Fibroblast of skin of scalp (primary cell): ENCODE measurements around the gene PITPNB. TPM values are rescaled to one million over a fixed set of nuclear protein-coding genes. Genes with fewer than 3 reads are reported as not detected.

ENCODE experiments used
- DNase-seq: peaks from one replicate; pipeline ENCODE4 v3.0.0-alpha.2; 2013
- polyA plus RNA-seq, 2 experiments: library from polyadenylated mRNA; unstranded; fragments of 120-200 nt; gene quantifications; one replicate each; pipeline ENCODE4 v1.2.1, GENCODE V29; 2013; ENCODE audit not compliant: insufficient read length in 2 of 2

PITPNB gene
- polyA plus RNA-seq (2013, experiment 1 of 2; ENCODE audit: insufficient read length), result 65.9 TPM
- polyA plus RNA-seq (2013, experiment 2 of 2; ENCODE audit: insufficient read length), result 67.2 TPM

- peak; percentile 99 for DNase-seq
Measured at GRCh38 chr22:27919222-27919941, at the start of gene PITPNB. Gene PITPNB, minus strand, starts transcription at chr22:27919256. Its CDS starts 65 bp downstream, at chr22:27919191.

- DNase-seq, result no peak
Measured at GRCh38 chr22:27966168-27967064, 47.4 kb upstream of the PITPNB start.

- peak; percentile 44 for DNase-seq
Measured at GRCh38 chr22:27962268-27963044, 43.4 kb upstream of the PITPNB start.

GRCh38 chr22:27961680-27962079, 42.6 kb upstream of the PITPNB start:
- no peak for DNase-seq

GRCh38 chr22:27961182-27961581, 42.1 kb upstream of the PITPNB start:
- DNase-seq, result no peak

- no peak for DNase-seq
Measured at GRCh38 chr22:27959335-27960090, 40.5 kb upstream of the PITPNB start.

- peak; percentile 43 for DNase-seq
Measured at GRCh38 chr22:27952779-27953178, 33.7 kb upstream of the PITPNB start.

GRCh38 chr22:27952091-27952490, 33.0 kb upstream of the PITPNB start:
- DNase-seq, result peak; percentile 70

GRCh38 chr22:27949421-27949820, 30.4 kb upstream of the PITPNB start:
- no peak for DNase-seq

GRCh38 chr22:27948569-27948968, 29.5 kb upstream of the PITPNB start:
- no peak for DNase-seq

- DNase-seq, result no peak
Measured at GRCh38 chr22:27947448-27947847, 28.4 kb upstream of the PITPNB start.

GRCh38 chr22:27941143-27941542, 22.1 kb upstream of the PITPNB start:
- no peak for DNase-seq

GRCh38 chr22:27937453-27937852, 18.4 kb upstream of the PITPNB start:
- no peak for DNase-seq

GRCh38 chr22:27935897-27936296, 16.8 kb upstream of the PITPNB start:
- no peak for DNase-seq

- DNase-seq, result no peak
Measured at GRCh38 chr22:27934069-27934468, 15.0 kb upstream of the PITPNB start.

- no peak for DNase-seq
Measured at GRCh38 chr22:27933186-27933983, 14.3 kb upstream of the PITPNB start.

- peak; percentile 49 for DNase-seq
Measured at GRCh38 chr22:27930331-27931060, 11.4 kb upstream of the PITPNB start.

GRCh38 chr22:27927608-27928007, 8.6 kb upstream of the PITPNB start:
- DNase-seq, result no peak

- no peak for DNase-seq
Measured at GRCh38 chr22:27925331-27925730, 6.3 kb upstream of the PITPNB start.
